ENCODE data around the gene TOP2B. TPM values are rescaled to one million over a fixed set of nuclear protein-coding genes. Genes with fewer than 3 reads are reported as not detected.

TOP2B gene
- total and polyA plus RNA-seq, 9 of the 15 experiments (the other 6 are each of a cell fraction or from before 2014, with no cell fraction given) = 45.3 to 186 (median 134) TPM

DNA sequence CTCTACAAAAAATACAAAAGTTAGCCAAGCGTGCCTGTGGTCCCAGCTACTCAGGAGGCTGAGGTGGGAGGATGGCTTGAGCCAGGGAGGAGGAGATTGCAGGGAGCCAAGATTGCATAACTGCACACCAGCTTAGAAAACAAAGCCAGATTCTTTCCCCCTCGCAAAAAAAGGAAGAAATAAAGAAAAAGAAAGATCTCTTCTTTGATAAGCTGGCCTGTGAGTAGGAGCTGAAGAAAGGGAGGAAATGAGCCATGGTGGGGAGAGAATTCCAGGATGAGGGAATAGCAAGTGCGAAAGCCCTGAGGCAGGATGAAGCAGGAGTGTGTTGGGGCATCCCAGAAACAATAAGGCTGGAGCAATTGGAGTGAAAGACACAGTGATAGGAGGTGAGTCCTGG, 24.5 kb upstream of the TOP2B start:
- H3K79me2 ChIP-seq (ENCODE audit: control insufficient read depth, insufficient read depth, low read length) = no peaks in the 10 kb centered on the region
- H3K27ac ChIP-seq (ENCODE audit: extremely low read depth, low read depth, low read length) = no peak overlapping the region
- no peaks in the 10 kb centered on the region for H3K9me1 ChIP-seq (ENCODE audit: control insufficient read depth, insufficient read depth, low read length)
- no peak overlapping the region for H2AFZ ChIP-seq (ENCODE audit: low read depth, low read length)
- no peak overlapping the region for H3K4me2 ChIP-seq (ENCODE audit: insufficient read depth, low read length)
- H3K9ac ChIP-seq (ENCODE audit: insufficient read depth in 1 of 2, low read depth in 2 of 2, low read length in 2 of 2) = no peak overlapping the region
- intact Hi-C loops (cut with micrococcal nuclease) = no loop called here
- CTCF ChIA-PET (ENCODE audit: low intra/inter-chr PET ratio) = no interaction called here
- H3K4me1 ChIP-seq (replicated peaks in 1 of 2; ENCODE audit: control insufficient read depth in 2 of 2, insufficient read depth in 2 of 2, low read length in 2 of 2) = peaks cover 0 to 5% of the 10 kb centered on the region in 2 experiments; a peak in 2 of 5 replicates
- no peak for FAIRE-seq
- H3K9me3 ChIP-seq (replicated peaks; ENCODE audit: control insufficient read depth, insufficient read depth, low read depth, low read length) = no peaks in the 10 kb centered on the region
- no peaks in the 10 kb centered on the region for H4K20me1 ChIP-seq (replicated peaks; ENCODE audit: control insufficient read depth, insufficient read depth, low read length)
- no peak overlapping the region for H3K4me3 ChIP-seq
- POLR2A ChIA-PET = interaction anchor here (1.3 kb wide), 1 partner anchor 13 kb away, joined by 4 read pairs; no protein-coding TSS in a partner anchor
- DNase-seq (ENCODE audit: extremely low read depth in 1 of 4, low spot score in 3 of 4) = no peak
- TF ChIP-seq ETV6 (IDR thresholded peaks at IDR 0.05; ENCODE audit: borderline replicate concordance in 1 of 2, low read depth in 2 of 2, low read length in 1 of 2) (no peak), ETV6 (CRISPR knock-in tag; IDR thresholded peaks at IDR 0.05; ENCODE audit: borderline replicate concordance) (no peak), CEBPB (tag; IDR thresholded peaks at IDR 0.05) (peak; percentile 37; the same call in 1 of the 2 replicates)
- ATAC-seq = no peak
- H3K36me3 ChIP-seq (ENCODE audit: control insufficient read depth, insufficient read depth, low read length) = no peaks in the 10 kb centered on the region
- no TSS peak for BruUV-seq (replicated peaks)
- WGBS (ENCODE audit: insufficient coverage, low coverage, missing lambda C conversion rate) = 0% methylated on average over 3 of the region's 3 CpGs
- in situ Hi-C loops (cut with MboI) = no loop called here
- H3K27me3 ChIP-seq (ENCODE audit: control insufficient read depth in 2 of 2, insufficient read depth in 2 of 2, low read length in 2 of 2) = peaks cover 8 to 10% of the 10 kb centered on the region in 2 experiments; a peak in 3 of 5 replicates

DNA sequence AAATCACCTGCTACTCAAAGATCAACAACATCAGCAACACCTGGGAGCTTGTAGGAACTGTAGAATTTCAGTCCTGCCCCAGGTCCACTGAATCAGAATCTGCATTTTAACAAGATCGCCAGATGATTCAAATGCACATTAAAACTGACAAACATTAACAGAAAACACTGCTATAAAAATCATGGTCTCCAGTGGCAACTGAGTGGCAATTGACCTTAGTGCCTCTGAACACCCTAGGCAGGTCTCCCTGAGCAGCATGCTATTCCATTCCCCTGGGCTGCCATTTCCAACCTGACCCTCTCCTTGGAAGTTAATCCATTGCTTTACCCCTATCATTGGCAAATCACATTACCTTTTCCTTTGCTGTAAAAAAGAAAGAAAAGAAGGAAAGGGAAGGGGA, 23.0 kb upstream of the TOP2B start:
- Histone ChIP-seq H3K79me2 (ENCODE audit: control insufficient read depth, insufficient read depth, low read length) (no peaks in the 10 kb centered on the region), H3K9me3 (replicated peaks; ENCODE audit: control insufficient read depth, insufficient read depth, low read depth, low read length) (no peaks in the 10 kb centered on the region), H2AFZ (ENCODE audit: low read depth, low read length) (no peak overlapping the region), H3K27me3 (ENCODE audit: control insufficient read depth in 2 of 2, insufficient read depth in 2 of 2, low read length in 2 of 2) (peaks cover 8 to 10% of the 10 kb centered on the region in 2 experiments; a peak in 3 of 5 replicates), H4K20me1 (replicated peaks; ENCODE audit: control insufficient read depth, insufficient read depth, low read length) (no peaks in the 10 kb centered on the region), H3K4me2 (ENCODE audit: insufficient read depth, low read length) (no peak overlapping the region), H3K36me3 (ENCODE audit: control insufficient read depth, insufficient read depth, low read length) (no peaks in the 10 kb centered on the region), H3K4me1 (replicated peaks in 1 of 2; ENCODE audit: control insufficient read depth in 2 of 2, insufficient read depth in 2 of 2, low read length in 2 of 2) (peaks cover 0 to 5% of the 10 kb centered on the region in 2 experiments; a peak in 2 of 5 replicates), H3K4me3 (no peak overlapping the region), H3K9me1 (ENCODE audit: control insufficient read depth, insufficient read depth, low read length) (no peaks in the 10 kb centered on the region), H3K27ac (ENCODE audit: extremely low read depth, low read depth, low read length) (no peak overlapping the region), H3K9ac (ENCODE audit: insufficient read depth in 1 of 2, low read depth in 2 of 2, low read length in 2 of 2) (no peak overlapping the region)
- BruUV-seq (replicated peaks) = no TSS peak
- DNase-seq (ENCODE audit: extremely low read depth in 1 of 4, low spot score in 3 of 4) (no peak), ATAC-seq (no peak), FAIRE-seq (no peak)
- intact Hi-C loops (cut with micrococcal nuclease) (no loop called here), in situ Hi-C loops (cut with MboI) (no loop called here)
- POLR2A ChIA-PET = interaction anchor here (1.0 kb wide), 1 partner anchor 71 kb away, joined by 3 read pairs; no protein-coding TSS in a partner anchor
- 0% methylated on average over 1 of the region's 1 CpG for WGBS (ENCODE audit: insufficient coverage, low coverage, missing lambda C conversion rate)
- CTCF ChIA-PET (ENCODE audit: low intra/inter-chr PET ratio) = no interaction called here
- TF ChIP-seq, protein P1, sequence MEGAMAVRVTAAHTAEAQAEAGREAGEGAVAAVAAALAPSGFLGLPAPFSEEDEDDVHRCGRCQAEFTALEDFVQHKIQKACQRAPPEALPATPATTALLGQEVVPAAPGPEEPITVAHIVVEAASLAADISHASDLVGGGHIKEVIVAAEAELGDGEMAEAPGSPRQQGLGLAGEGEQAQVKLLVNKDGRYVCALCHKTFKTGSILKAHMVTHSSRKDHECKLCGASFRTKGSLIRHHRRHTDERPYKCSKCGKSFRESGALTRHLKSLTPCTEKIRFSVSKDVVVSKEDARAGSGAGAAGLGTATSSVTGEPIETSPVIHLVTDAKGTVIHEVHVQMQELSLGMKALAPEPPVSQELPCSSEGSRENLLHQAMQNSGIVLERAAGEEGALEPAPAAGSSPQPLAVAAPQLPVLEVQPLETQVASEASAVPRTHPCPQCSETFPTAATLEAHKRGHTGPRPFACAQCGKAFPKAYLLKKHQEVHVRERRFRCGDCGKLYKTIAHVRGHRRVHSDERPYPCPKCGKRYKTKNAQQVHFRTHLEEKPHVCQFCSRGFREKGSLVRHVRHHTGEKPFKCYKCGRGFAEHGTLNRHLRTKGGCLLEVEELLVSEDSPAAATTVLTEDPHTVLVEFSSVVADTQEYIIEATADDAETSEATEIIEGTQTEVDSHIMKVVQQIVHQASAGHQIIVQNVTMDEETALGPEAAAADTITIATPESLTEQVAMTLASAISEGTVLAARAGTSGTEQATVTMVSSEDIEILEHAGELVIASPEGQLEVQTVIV (CRISPR knock-in tag; IDR thresholded peaks at IDR 0.05; ENCODE audit: borderline replicate concordance) = no peak
- TF ChIP-seq, protein P2, sequence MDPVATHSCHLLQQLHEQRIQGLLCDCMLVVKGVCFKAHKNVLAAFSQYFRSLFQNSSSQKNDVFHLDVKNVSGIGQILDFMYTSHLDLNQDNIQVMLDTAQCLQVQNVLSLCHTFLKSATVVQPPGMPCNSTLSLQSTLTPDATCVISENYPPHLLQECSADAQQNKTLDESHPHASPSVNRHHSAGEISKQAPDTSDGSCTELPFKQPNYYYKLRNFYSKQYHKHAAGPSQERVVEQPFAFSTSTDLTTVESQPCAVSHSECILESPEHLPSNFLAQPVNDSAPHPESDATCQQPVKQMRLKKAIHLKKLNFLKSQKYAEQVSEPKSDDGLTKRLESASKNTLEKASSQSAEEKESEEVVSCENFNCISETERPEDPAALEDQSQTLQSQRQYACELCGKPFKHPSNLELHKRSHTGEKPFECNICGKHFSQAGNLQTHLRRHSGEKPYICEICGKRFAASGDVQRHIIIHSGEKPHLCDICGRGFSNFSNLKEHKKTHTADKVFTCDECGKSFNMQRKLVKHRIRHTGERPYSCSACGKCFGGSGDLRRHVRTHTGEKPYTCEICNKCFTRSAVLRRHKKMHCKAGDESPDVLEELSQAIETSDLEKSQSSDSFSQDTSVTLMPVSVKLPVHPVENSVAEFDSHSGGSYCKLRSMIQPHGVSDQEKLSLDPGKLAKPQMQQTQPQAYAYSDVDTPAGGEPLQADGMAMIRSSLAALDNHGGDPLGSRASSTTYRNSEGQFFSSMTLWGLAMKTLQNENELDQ (CRISPR knock-in tag; IDR thresholded peaks at IDR 0.05; ENCODE audit: borderline replicate concordance) = no peak
- TF ChIP-seq ZC3H8 (IDR thresholded peaks at IDR 0.05) (no peak), TCF3 (CRISPR knock-in tag; IDR thresholded peaks at IDR 0.05) (no peak), ESRRA (IDR thresholded peaks at IDR 0.05; ENCODE audit: borderline replicate concordance, low read depth) (no peak), STAT5B (CRISPR knock-in tag; IDR thresholded peaks at IDR 0.05) (no peak), RCOR1 (IDR thresholded peaks at IDR 0.05; ENCODE audit: borderline replicate concordance in 1 of 2, low read depth in 2 of 2, low read length in 2 of 2) (no peak), CC2D1A (IDR thresholded peaks at IDR 0.05) (no peak), PPARD (CRISPR knock-in tag; IDR thresholded peaks at IDR 0.05) (no peak), MCM7 (IDR thresholded peaks at IDR 0.05) (no peak)
